Embryonic facial prominence (tissue), 1 donor: ENCODE results near the gene EYS.
"Not testable (repeated sequence)": the region's sequence is repeated elsewhere in the genome, so short reads cannot be mapped to it uniquely, and the experiment has no call there.

Experiments
- DNase-seq: peaks from one replicate; pipeline ENCODE4 v3.0.0-alpha.2; 2016; ENCODE audit errors: extremely low spot score

The EYS gene

GRCh38 chr6:65088575-65088974 is 618.5 kb downstream of the EYS start:
- no peak for DNase-seq

GRCh38 chr6:65081756-65082155 is 625.3 kb downstream of the EYS start:
- no peak for DNase-seq

DNA sequence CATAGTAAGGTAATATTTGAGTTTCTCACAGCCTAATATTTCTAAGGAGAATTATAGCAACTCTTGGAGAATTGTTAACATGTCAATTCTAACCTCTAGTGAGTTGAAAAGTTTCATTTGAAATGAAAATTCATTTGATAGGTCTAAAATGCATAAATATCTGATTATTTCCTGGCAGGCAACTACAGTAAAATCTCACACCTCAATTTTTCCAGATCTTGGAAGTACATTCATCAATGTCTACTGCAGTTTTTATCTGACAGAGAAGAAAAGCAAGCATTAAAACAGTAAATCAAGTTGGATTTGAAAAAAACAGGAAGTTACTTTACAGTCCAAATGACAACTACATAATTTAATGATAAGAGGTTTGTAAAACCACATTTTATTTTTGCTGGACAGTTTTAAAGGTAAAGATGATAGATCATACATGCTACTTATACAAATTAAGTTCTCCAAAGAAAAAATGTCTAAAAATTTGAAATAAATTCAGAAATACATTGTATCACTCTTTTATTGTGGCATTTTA is 631.3 kb downstream of the EYS start:
- no peak for DNase-seq

DNA sequence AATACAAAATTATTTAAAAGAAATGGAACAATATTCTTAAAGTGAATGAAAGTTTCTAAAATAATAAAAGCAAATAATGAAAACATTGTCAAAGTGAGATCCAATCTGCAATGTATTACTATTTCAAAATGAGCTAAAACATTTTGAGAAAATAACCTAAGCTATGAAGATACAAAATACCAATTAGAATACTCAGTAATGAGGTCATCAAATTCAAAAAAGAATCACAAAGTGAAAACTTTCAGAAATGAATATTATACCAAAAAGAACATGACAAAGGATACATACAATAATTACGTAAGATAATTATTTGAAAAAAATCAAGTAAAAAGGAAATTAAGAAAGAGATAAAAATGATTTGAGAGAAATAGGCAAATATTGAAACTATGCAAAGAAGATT is 634.5 kb downstream of the EYS start:
- DNase-seq = no peak

DNA sequence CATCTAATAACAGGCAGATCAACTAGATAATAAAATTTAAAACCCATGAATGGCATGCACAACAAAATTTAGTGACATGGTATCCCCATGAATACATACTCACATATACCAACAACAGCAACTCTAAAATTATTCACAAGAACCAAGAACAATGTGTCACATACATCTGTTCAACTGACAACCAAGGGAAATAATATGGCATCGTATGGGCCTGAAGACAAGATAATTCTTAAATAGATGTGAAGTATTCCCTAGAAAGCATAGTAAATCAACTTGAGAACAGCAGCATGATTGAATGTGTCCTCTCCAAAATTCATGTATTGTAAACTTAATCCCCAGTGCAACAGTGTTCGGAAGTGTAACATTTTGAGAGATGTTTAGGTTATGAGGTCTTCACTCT is 635.5 kb downstream of the EYS start:
- no peak for DNase-seq

DNA sequence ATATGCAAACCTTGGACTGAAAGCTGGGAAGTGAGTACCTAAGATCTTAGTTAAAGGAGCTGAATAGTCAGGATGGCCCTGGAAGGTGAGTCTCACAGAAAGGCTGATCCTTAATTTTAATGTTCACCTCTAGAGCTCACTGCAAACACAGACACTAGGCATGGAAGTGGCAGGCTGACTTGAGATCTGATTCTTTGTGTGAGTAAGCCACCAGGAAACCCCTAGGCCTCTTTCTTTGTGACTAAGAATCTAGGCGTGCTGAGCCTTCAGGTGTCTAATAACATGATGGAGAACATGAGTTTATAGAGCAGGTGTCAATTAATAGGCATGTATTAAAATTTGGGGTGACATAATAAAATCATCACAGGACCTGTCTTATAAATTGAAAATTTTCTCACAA is 642.2 kb downstream of the EYS start:
- no peak for DNase-seq

DNA sequence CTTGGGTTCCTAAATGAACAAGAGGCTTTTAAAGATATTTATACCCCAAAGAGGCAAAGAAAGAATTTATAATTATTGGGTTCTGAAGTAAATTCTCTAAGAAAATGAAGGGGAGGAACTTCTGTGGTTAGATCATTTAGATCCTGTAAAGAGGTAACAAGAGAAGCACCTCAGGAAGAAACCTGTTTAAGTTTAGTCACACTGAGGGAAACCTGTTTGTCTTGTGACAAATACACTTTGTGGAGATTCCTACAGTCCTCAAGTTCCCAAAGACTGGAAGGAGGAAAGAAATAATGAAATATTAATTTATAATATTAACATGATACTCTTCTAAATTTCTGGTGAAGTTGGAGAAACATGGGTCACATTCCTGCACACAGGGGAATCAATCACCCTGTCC is 647.5 kb downstream of the EYS start:
- DNase-seq = no peak

DNA sequence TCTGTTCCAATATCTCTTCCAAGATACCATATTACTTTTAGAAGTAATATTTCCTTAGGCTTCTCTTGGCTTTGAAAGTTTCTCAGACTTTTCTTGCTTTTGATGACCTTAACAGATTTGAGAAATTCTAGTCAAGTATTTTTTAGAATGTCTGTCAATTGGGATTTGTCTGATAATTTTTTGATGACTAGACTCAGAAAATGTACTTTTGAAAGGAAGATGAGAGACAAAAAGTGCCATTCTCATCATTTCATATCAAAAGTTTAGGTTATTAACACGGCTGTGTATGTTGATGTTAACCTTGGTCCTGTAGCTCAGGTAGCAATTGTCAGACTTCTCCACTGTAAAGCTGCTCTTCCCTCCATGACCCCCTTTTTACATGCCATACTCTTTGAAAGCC is 651.5 kb downstream of the EYS start:
- DNase-seq = no peak

GRCh38 chr6:65052626-65053025 is 654.4 kb downstream of the EYS start:
- no peak for DNase-seq

- DNase-seq = no peak
Measured at GRCh38 chr6:65045801-65046200, 661.2 kb downstream of the EYS start.

DNA sequence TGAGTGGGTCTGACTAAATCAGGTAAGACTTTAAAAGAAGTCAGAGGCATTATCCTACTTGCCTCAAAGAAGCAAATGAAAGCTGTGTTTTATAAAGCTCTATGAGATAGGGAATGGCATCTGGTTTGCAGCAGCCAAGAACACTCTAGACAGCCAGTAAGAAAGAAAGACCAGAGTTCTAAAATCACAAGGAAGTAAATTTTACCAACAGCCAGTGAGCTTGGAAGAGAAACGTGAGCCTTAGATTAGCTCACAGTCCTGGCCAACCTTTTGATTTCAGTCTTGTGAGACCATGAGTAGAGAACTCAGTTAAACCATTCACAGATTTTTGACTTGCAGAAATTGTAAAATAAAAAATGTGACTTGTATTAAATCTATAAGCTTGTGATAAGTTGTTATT is 693.0 kb downstream of the EYS start:
- no peak for DNase-seq

- no peak for DNase-seq
Measured at GRCh38 chr6:65006788-65007187, 700.2 kb downstream of the EYS start.

DNA sequence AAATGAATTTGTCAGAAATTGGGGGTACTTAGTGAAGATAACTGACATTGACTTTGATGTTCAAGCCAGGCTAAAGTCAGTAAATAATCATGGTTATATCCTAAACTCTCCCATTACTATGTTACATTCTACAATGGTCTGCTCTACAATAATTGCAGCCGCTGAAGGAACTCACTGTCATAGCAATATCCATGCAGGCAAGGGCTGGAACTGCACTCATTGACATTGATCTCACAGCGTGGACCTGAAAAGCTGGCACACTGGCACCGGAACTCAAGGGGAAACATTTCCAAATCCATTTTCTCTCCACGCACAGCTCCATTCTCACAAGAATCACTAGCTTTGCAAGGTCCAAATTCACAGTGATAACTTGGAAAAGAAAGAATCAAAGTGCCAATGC is 702.7 kb downstream of the EYS start:
- DNase-seq = no peak

DNA sequence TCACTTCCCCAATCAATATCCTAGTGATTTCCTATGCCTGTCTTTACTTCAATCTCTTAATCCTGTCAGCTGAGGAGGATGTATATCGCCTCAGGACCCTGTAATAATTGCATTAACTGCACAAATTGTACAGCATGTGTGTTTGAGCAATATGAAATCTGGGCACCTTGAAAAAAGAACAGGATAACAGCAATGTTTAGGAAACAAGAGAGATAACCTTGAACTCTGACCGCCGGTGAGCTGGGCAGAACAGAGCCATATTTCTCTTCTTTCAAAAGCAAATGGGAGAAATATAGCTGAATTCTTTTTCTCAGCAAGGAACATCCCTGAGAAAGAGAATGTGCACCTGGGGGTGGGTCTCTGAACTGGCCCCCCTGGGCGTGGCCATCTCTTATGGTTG is 704.1 kb downstream of the EYS start:
- DNase-seq = not testable (repeated sequence)

DNA sequence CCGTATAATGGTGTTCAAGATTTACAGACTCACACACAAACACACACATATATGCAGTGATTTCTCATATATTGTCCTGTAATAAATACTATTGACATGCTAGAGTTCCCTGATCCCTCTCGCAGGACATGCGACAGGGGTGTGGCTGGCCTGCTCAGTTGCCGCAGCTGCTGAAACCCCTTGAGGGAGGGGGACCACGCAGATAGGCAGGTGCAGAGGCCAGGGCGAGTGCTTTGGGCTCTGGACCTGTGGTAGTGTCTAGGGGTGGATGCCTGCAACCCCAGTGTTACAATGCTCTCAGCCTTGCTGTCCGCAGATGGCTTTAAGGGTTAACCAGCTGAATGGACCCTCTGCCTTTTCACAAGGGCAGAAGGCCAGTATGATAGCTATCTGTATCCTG is 706.2 kb downstream of the EYS start:
- no peak for DNase-seq

DNA sequence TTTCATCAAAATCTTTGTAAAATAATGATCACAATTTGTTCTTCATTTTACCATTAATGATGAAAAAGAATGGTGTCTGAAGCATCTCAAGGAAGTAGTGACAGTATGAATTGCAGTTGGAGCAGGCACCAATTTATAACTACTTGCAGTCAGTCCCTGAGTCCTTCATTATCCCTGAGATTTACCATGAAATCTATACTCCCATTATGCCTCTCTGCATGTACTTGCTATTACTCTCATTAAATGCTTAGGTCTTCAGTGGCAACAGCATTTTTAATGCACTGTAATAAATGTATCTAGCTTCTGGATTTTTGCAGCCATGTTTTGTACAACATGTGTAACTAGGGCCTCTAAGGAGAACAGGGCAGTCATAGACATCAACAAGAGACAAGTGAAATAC is 708.8 kb downstream of the EYS start:
- no peak for DNase-seq

DNA sequence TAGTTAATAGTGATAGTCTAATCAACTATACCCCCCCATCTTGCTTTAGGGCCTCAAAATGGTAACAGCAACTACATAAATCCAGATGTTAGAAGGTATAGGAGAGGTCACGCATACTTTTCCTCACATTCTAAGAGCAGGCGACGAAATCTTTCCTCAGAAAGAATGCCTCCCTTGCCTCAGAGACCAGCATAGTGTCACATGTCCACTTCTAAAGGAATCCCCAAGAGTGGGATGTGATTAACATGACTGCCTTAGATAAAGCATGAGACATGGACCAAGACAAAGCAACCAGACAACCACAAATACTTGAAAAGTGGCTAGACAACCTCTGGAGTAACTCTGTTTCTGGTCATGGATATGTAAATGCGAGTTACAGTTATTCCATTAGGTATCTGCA is 710.7 kb downstream of the EYS start:
- no peak for DNase-seq

DNA sequence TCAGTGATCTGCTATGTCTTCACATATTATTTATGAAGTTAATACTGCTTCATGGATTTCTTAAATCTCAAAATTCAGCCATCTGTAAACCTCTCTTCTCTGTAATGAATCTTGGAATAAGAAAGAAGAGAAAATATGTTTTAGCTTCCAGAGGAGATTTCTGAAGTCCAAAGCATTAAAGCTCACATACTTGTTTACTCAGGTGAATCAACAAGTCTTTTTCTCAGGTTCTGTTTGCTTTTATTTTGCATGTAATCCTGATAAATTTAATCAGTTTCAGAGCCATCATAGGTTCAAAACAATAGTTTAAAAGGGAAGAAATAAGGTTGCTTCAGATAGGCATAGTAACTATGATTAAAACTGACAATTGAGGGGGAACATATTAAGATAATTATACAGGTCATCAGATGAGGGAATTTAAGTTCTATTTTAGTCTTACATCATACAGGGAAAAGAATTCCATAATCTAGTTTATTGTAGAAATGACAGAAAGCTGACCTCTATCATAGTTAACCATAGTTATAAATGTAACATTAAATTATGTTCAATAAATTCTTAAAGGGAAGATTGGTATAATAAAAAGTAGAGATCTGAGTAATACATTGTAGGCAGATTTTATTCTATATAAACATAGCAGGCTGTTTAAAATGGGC is 716.2 kb downstream of the EYS start:
- DNase-seq = no peak

DNA sequence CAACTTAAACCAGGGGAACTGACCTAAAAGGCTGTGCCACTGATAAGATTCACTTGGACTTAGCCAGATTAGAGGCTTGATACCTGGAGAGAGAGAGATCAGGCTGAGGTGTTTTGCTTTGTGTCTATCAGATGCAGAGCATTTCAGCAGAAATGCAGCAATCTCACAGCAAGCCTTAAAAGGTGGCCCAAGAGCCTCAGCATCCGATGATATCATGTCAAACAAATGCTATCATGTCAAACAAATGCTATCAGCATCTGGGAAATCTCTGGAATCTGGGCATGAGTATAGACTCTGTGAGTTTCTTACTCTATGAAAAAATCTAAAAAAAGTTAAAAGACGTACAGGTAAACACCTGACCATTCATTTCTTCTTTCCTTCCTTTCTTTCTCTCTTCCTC is 718.9 kb downstream of the EYS start:
- no peak for DNase-seq

DNA sequence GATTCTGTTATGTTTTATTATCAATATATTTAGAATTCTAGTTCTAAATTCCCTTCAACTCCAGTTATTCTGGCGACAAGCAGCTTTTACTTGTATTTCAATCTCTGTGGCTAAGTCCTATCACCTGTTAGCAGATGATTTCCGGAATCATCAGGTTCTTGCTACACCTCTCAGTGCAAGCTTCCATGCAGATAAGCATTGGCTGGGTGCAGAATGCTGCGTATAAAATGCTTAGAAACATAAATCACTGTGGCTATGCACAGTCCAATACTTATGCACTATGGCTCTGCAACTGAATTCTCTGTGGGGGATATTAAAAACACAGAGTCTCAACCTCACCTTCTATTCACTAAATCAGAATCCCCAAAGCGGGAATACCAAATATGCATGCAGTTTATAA is 720.0 kb downstream of the EYS start:
- no peak for DNase-seq

DNA sequence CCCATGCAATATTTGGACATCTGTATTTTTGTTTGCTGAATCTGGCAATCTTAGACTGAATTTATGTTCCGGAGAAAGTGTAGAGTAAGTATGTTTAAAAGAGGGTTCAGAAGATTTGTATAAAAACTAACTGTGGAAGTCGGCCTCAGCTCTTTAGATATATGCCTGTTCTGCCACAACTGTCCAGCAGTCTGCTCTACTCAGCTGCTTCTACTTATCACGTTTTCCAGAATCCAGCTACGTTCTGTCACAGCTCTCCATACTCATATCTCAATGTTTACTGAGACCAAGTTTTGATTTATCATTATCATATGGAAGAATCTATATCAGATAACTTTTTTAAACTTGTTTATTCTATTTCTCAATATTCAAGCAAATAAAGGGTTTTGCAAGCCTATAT is 721.3 kb downstream of the EYS start:
- DNase-seq = no peak

DNA sequence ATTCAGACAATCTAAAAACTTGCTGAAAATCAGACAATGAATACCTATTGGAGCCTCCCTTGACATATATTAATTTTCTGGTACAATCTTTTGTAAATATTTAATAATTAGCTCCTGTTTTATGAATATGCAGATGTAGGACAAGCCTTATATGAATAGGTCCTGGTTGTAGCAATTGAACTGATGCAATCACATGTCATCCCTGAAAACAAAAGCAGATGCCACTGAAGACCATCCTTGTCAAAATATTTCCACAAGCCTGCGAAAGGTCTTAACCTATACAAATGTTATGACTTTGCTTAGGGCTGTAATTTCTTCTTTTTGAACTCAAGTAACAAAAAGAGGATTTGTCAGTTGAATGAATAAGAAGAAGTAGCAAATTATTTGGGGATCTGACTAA is 722.1 kb downstream of the EYS start:
- DNase-seq = no peak

GRCh38 chr6:64983089-64983488 is 723.9 kb downstream of the EYS start:
- DNase-seq = no peak

GRCh38 chr6:64973142-64973541 is 733.9 kb downstream of the EYS start:
- DNase-seq = no peak
